ENCODE measurements around the gene CCDC85C.

The CCDC85C gene

GRCh38 chr14:99628887-99629618 is 25.0 kb upstream of the CCDC85C start:
- peak; percentile 37 to 68 for DNase-seq

DNA sequence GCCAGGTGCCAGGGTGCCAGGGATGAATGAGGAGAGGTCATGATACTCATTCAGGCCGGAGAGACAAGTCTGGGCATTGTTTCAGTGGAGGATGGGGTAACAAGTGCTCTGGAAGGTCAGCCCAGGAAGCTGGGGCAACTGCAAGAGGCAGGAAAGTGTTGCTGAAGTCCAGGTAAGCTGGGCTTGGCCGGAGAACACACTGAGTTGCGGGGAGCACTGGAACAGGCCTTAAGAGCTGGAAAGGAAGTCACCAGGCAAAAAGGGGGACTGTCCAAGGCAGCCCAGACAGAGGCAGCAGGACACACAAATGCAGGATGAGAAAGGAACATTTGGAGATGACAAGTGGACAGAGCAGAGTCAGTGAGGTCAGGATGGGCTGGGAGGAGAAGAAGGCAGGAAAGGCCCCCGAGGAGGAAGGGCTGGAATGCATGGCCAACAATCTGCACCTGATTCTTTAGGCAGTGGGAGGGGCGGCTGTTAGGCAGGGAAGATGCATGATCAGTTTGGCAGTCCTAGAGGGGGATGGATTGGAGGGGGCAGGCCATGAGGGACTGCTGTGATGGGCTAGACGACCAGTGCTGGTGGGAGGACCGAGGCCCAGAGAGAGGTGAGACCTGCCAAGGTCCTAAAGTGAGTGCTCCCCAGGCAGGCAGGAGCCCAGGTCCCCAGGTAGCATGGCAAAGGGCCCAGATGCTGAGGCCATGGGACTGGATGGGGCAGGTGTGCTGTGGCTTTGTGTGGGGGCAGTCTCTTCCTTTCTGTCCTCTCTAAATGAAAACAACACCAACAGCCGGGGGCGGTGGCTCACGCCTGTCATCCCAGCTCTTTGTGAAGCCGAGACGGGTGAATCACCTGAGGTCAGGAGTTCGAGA is 23.7 kb upstream of the CCDC85C start:
- DNase-seq: no peak

DNA sequence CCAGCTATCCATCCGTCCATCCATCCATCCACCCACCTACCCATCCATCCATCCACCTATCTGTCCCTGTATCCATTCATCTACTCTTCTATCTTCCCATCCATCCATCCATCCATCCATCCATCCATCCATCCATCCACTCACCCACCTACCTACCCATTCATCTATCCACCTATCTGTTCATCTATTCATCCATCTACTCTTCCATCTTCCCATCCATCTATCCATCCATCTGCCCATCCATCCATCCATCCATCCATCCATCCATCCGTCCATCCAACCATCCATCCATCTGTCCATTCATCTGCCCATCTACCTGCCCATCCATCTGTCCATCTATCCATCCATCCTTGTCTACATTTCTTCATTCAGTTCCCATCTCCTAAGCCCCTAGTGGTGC is 23.1 kb upstream of the CCDC85C start:
- DNase-seq: no peak

DNA sequence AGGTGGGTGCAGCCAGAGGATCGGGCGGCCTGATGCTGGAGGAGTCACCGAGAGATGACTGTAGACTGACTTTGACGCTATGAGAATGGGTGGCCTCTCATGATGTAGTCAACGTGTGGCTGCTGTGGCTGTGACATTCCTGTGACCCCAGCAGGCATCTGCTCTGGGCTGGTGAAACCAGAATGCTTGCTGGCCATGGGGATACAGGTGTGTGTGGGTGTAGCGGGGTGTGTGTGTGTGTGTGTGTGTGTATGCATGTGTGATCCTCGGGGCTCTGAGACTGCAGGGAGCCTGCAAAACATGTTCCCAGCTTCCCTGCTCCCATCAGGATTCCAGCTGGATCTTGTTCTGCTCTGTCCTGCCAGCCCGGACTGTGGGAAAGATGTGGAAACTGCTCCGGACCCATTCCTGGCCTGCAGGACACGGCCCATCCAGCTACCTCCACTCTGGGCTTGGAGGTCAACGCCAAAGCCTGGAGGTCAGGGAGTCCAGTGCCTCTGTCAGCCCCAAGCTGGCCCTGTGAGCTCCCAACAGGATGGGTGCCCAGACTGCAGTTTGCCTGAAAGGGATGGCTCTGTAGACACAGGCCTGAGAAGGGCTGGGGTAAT is 22.1 kb upstream of the CCDC85C start:
- DNase-seq: no peak

GRCh38 chr14:99625476-99625875 is 21.5 kb upstream of the CCDC85C start:
- no peak for DNase-seq

- DNase-seq: no peak
Observed at GRCh38 chr14:99624971-99625370, 21.0 kb upstream of the CCDC85C start.

GRCh38 chr14:99624024-99624423 is 20.0 kb upstream of the CCDC85C start:
- DNase-seq: no peak

- no peak for DNase-seq
Observed at GRCh38 chr14:99621948-99622347, 17.9 kb upstream of the CCDC85C start.

DNA sequence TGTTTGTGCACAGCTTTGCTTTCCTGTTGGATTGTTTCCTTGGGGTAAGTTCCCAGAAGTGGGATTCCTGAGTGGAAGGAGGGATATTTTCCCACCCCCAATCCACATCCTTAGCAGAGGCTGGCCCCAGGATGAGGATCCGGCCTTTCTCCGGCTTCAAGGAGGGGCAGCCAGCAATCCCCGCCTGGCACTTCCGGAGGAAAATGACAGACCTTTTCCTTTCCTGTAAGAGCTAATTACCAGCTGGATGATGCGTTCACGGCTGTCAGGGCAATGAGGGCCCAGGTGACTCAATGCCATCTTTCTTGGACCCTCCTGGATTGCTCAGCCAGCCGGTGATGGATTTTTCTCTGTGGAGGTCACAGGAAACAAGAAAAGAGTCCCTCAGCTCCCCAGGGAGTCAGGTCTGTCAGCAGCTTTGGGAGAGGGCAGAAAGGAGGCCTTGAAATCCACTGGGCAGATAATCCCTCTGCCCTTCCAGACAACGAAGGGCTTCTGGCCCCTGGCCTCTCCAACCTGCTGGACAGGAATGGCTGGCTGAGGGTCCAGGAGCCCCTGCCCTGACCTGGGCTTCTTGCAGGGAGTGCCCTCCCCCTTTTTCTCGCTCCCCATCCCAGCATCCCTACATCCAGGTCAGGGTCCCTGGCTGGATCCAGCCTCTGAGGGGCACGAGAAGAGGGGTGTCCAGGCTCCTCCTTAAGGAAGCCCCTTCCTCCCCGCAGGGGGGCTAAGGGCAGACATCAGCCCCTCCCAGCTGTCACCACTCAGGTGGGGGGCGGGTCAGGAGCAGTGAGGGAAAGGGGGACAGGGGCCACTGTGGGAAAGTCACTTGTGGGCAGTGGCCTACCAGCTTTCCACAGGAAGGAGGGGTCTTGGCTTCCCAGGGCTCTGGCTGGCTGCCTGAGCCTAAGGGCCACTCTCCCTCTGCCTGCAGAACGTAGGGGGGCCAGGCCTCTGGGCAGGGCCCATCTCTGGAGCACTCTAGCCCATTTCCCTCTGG is 16.1 kb upstream of the CCDC85C start:
- no peak for DNase-seq

DNA sequence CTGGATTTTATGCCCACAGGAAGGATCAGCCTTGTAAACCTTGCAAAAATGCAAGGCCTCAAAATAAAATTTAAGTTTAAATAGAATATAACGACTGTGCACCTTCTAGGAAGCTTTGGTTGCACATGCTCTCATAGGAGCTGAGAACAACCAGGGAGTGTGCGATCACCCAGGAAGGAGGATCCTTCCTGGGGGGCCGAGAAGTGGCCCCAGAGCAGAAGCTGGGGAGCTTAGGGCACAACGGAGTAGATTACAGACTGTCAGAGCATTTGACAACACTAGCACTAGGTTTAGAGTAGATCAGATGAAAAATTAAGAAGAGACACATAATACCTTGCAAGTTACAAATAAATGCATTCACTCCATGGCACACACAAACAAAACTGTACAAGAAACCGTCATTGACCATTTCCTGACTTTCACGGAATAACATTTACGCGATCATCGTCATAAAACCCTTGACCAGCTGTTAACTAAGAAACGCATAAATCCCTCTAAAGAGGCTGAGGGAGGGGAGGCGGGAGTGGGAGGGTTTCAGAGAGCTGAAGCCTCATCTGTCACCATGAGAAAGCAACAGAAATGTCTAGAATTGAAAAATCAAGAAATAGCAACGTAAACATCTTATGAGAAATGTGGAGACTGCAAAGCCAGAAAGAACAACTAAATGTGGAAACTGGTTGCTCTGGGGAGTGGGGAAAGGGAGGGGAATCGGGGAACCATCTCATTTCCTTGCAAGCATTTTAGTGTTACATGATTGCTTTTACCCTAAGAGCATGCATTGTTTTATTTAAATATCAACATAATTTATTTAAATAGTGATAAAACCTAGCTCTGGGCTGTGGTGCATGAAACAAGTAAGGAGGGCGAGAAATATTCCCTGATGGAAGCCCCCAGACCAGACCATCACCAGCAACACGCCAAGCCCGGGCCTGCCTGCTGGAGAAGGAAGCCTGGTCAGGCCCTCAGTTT is 13.1 kb upstream of the CCDC85C start:
- no peak for DNase-seq

GRCh38 chr14:99615497-99616157 is 11.6 kb upstream of the CCDC85C start:
- no peak for DNase-seq

- no peak for DNase-seq
Observed at GRCh38 chr14:99612738-99613330, 8.8 kb upstream of the CCDC85C start.

DNA sequence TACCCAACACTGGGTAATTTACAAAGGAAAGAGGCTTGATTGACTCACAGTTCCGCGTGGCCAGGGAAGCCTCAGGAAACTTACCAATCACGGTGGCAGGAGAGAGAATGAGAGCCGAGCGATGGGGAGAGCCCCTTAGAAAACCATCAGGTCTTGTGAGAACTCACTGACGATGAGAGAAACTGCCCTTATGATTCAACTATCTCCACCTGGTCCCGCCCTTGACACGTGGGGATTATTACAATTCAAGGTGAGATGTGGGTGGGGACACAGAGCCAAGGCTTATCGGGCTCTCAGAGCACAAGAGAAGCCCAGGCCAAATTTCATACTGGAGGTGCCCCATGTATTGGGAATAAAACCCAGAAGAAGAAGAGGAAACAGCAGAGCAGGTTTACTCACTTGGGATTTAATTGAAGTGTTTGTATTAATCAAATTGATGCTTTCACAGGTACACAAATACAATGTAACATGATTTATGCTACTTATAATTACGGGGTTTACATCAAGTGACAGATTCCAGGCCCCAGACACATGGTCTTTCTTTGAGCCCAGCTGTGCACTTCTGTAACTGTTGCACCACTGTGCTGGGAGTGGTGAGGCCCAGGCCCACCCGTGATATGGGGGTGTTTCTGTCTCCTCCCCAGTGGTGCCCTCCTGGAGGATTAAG is 8.2 kb upstream of the CCDC85C start:
- DNase-seq: no peak

DNA sequence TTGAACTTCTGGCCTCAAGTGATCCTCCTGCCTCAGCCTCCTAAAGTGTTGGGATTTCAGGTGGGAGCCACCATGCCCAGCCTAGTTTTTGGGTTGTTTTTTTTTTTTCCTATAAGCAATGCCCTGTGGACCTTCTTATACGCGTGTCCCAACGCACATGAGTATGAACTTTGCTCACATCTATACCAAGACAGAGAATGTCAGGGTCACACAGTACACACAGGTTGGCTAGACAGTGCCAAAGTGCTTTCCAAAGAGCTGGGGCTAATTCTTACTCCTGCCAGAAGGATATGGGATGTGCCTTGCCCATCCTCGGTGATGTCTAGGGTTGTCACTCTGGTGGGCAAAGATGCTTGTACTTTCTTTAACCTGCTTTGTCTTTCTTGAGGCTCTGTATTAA is 7.6 kb upstream of the CCDC85C start:
- no peak for DNase-seq

DNA sequence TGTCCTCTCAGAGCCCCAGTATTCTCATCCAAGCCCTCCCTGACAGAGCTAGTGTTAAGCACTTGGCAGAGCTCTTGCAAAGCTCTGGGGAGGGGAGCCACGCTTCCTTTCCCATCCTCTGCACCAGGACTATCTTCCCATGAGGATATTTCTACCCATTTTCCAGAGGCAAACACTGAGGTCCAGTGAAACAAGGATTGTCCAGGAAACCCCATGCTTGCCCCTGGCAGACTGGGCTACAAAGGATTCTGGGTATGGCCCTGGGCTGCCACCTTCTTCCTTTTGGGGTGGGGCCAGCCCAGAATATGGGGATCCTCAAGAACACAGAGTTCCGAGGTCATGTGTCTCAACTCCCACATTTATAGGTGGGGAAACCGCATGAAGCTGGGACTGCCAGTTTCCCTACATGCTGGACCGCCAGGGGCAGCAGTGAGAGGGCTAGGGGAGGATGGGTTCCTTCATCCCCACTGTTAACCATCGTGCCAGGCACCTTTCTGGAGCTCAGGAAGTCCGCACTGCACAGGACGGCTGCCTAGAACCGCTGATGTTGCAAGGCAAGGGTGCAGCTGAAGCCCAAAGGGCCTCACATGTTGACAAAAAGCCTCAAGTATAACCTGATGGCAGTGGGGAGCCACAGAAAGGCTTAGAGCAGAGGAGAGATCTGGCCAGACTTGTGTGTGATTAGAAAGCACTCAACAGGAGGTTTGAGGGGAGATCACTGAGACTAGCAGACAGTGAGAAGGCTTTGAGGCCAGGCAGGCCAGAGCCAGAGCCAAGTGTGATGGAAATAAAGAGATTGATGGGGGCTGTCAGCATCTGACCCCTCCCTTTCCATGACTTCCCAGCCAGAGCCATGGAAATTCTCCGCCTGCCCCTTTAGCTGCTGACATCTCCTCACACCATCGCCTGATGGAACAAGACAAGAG is 5.5 kb upstream of the CCDC85C start:
- peak in 1 of 2 donors; percentile 16 for DNase-seq

DNA sequence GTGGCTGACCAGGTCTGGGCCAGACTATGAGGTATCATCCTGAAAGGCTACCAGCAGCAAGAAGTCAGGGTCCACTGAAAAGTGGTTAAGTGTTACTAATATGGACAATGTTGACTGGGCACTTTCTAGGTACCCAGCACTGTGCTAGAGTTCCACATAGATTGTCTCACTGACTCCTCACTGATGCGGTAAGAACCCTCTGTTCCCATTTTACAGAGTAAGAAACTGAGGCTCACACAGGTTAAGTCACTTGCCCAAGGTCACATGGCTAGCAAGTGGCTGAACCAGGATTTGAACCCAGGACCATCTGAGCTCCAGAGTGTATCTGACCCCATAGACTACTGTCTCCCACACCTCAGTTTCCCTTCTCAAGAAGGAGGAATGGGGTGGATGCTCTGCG is 4.6 kb upstream of the CCDC85C start:
- DNase-seq: no peak

DNA sequence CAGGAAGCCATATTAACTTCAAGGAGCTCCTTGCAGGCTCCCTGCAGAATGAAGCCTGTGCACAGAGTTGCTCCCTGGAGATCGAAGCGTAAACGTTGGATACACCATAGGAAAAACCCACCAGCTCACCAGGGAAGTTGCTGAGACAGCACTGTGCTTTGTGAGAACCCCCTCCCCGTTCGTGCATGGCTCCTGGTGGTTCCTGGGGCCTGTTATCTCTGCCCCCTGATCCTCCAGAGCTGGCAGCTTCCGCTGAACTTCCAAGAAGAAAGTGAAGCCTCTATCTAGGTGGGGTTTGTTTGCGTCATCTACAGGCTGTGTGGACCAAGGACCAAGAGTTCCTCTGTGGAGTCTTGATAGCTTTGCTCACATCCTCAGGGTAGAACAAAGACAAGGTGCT is 2.4 kb upstream of the CCDC85C start:
- DNase-seq: no peak

- peak in 1 of 2 donors; percentile 4 for DNase-seq
Observed at GRCh38 chr14:99605299-99605961, 1.4 kb upstream of the CCDC85C start.

All from inflammatory macrophage treated with lipopolysaccharide for 1 hour (primary cell).